Gastrocnemius medialis (tissue), 4 donors: ENCODE data around the gene ZPBP.

Experiments
- POLR2A ChIP-seq, 2 donors: fragments of 450-650 bp; IDR thresholded peaks; one replicate each; pipeline ENCODE4 v1.6.1; 2017; ENCODE audit warnings: antibody characterized with exemption in 2 of 2, mild to moderate bottlenecking in 2 of 2, moderate library complexity in 2 of 2
- TF ChIP-seq, protein P1 (sequence below), 5 experiments: fragments of 450-650 bp in 3 of 5; fragments of 200-600 bp in 2 of 5; sonication (generic) in 2 of 5; IDR thresholded peaks in 4 of 5; conservative IDR thresholded peaks in 1 of 5; 1 replicate in 4 of 5; 2 replicates in 1 of 5; pipeline ENCODE4 v1.5.1; 2016 to 2019; ENCODE audit warnings: antibody characterized with exemption in 5 of 5, mild to moderate bottlenecking in 3 of 5, moderate library complexity in 3 of 5

DNA sequence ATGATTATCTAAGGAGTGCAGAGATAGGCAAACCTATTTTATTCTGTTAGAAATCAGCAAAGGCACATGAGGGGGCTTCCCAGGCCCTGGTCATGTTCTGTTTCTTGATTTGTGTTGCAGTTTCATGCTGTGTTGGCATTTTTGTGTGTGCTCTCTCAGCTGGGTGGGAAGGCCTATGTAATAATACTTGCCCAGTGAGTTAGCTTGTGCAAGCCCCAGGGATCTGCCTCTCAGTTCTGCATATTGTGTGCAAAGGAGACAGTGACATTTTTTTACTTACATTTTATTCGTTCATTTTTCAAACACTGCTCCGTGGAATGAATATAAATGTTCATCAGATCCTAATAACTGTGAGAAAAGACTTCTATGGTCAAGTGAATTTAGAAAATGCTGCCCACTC lies 200.6 kb downstream of the ZPBP start:
- TF ChIP-seq, protein P1, sequence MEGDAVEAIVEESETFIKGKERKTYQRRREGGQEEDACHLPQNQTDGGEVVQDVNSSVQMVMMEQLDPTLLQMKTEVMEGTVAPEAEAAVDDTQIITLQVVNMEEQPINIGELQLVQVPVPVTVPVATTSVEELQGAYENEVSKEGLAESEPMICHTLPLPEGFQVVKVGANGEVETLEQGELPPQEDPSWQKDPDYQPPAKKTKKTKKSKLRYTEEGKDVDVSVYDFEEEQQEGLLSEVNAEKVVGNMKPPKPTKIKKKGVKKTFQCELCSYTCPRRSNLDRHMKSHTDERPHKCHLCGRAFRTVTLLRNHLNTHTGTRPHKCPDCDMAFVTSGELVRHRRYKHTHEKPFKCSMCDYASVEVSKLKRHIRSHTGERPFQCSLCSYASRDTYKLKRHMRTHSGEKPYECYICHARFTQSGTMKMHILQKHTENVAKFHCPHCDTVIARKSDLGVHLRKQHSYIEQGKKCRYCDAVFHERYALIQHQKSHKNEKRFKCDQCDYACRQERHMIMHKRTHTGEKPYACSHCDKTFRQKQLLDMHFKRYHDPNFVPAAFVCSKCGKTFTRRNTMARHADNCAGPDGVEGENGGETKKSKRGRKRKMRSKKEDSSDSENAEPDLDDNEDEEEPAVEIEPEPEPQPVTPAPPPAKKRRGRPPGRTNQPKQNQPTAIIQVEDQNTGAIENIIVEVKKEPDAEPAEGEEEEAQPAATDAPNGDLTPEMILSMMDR (IDR thresholded peaks at IDR 0.05 in 4 of 5, conservative IDR thresholded peaks at IDR 0.05 in 1 of 5), result no peak
- no peak for TF ChIP-seq POLR2A (IDR thresholded peaks at IDR 0.05)
